BLaER1 treated with 17β-estradiol and CSF1 and Interleukin-3, amounts not matched to agents 10 nM and 100 nM (cell line): Measurements from ENCODE around the gene MSRB1.
A peak's percentile ranks its signal among the peaks of the same experiment; 100 is the strongest.

ENCODE experiments used
- H3K27ac ChIP-seq, 11 experiments: shearing (Covaris generic); formaldehyde crosslinking; 2 replicates each; pipeline ENCODE4 v1.8.1; 2022
- H3K27me3 ChIP-seq, 11 experiments: shearing (Covaris generic); formaldehyde crosslinking; 2 replicates each; pipeline ENCODE4 v1.8.1; 2022
- H3K36me3 ChIP-seq, 11 experiments: shearing (Covaris generic); formaldehyde crosslinking; 2 replicates each; pipeline ENCODE4 v1.8.1; 2022
- H3K4me1 ChIP-seq, 10 experiments: shearing (Covaris generic); formaldehyde crosslinking; 2 replicates each; pipeline ENCODE4 v1.8.1; 2022
- H3K4me2 ChIP-seq, 11 experiments: shearing (Covaris generic); formaldehyde crosslinking; 2 replicates each; pipeline ENCODE4 v1.8.1; 2022
- H3K4me3 ChIP-seq, 10 experiments: shearing (Covaris generic); formaldehyde crosslinking; 2 replicates each; pipeline ENCODE4 v1.8.1; 2022
- H3K9ac ChIP-seq, 11 experiments: shearing (Covaris generic); formaldehyde crosslinking; 2 replicates each; pipeline ENCODE4 v1.8.1; 2022
- H3K9me3 ChIP-seq, 11 experiments: shearing (Covaris generic); formaldehyde crosslinking; replicated peaks in 1 of 11; 2 replicates each; pipeline ENCODE4 v1.8.1; 2022
- H4K20me1 ChIP-seq, 11 experiments: shearing (Covaris generic); formaldehyde crosslinking; 2 replicates each; pipeline ENCODE4 v1.8.1; 2022
- Cebpa-rat ChIP-seq, 11 experiments: shearing (Covaris generic); IDR thresholded peaks; 2 replicates each; pipeline ENCODE4 v1.8.1; 2022

The MSRB1 gene

DNA sequence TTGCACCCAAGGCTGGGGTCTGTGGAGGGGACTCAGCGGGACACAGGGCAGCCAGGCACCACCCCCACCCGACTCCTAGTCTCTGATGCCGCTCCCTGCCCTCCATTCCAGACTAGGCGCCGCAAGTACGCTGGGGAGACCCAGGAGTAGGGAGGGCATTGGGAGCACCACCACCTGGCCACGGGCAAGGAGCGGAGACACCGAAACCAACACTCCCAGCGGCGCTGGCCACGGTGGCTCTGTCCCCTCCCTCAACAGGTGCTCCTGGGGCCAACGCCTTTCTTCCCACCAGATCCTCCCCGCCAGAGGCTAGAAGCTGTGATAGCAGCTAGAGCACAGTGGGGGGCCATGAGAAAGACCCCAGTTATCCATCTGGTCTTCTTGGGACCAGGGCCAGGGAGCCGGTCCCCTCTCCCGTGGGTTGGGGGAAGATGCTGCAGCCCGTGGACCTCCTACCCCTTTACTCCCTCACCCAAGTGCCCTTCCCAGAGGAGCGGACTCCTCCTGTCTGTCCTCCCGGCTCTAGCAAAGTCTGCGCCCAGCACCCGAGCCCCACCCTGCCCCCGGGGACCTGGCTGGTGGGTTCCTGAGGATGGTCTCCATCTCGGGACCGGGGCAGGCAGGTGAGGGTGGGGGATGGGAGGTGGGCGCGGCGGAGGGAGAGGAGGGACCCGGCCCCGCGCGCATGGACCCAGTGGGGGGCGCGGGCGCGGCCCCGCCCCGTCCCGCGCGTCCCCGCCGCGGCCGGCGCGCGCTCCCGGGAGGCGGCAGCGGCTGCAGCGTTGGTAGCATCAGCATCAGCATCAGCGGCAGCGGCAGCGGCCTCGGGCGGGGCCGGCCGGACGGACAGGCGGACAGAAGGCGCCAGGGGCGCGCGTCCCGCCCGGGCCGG lies 46.5 kb upstream of the MSRB1 start, which contains the start of gene SYNGR3:
SYNGR3 (plus strand) TSS at position 762 of the 892 bp plus-strand sequence. CDS start 133 bp downstream, outside the sequence.
- H3K36me3 ChIP-seq = peaks cover 16 to 23% (median 21%) of the 10 kb centered on the region in 11 experiments
- peak within 1 kb of the TSS; percentile 18 to 45 (median 26); a peak in 12 of 20 replicates for H3K4me3 ChIP-seq
- H3K4me2 ChIP-seq = peak within 1 kb of the TSS; percentile 61 to 83 (median 75)
- peaks cover 40 to 60% (median 54%) of the 10 kb centered on the region in 11 experiments for H3K27me3 ChIP-seq
- peaks cover 0 to 10% (median 0%) of the 10 kb centered on the region in 11 experiments; a peak in 8 of 22 replicates for H3K9me3 ChIP-seq
- no peak for TF ChIP-seq Cebpa-rat (IDR thresholded peaks at IDR 0.05)
- H3K27ac ChIP-seq = no peak within 1 kb of the TSS
- H3K9ac ChIP-seq = no peak within 1 kb of the TSS; a peak in 2 of 22 replicates
- H3K4me1 ChIP-seq = peaks cover 35 to 62% (median 51%) of the 10 kb centered on the region in 10 experiments
- H4K20me1 ChIP-seq = peaks cover 0 to 55% (median 18%) of the 10 kb centered on the region in 11 experiments; a peak in 15 of 22 replicates

DNA sequence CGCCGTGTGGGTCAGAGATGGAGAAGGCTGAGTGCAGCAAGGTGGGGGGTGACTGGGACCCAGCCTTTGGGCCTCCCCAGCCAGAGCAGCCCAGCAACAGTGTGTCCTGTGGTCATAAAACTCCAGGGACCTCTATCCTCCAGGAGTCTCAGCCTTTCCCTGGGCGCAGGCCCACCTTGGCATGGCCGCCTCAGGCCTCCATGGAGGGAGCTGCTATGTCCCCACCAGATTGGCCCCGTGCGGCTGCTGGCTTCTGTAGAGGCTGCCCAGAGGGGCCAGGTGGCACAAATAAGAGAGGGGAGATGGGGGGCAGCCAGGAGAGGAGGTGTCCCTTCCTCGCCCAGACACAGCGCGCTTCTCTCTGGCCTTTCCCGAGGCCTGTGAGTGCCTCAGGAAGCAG lies 44.2 kb upstream of the MSRB1 start:
- TF ChIP-seq Cebpa-rat (IDR thresholded peaks at IDR 0.05) = no peak
- Histone ChIP-seq H3K36me3 (peaks cover 16 to 23% (median 21%) of the 10 kb centered on the region in 11 experiments), H3K9ac (no peak overlapping the region; a peak in 1 of 22 replicates), H3K9me3 (peaks cover 0 to under 1% (median 0%) of the 10 kb centered on the region in 11 experiments; a peak in 2 of 22 replicates), H3K27ac (no peak overlapping the region), H3K4me3 (no peak overlapping the region), H4K20me1 (peaks cover 0 to 68% (median 32%) of the 10 kb centered on the region in 11 experiments; a peak in 17 of 22 replicates), H3K4me1 (peaks cover 35 to 50% (median 42%) of the 10 kb centered on the region in 10 experiments), H3K4me2 (no peak overlapping the region), H3K27me3 (peaks cover 51 to 71% (median 64%) of the 10 kb centered on the region in 11 experiments)

DNA sequence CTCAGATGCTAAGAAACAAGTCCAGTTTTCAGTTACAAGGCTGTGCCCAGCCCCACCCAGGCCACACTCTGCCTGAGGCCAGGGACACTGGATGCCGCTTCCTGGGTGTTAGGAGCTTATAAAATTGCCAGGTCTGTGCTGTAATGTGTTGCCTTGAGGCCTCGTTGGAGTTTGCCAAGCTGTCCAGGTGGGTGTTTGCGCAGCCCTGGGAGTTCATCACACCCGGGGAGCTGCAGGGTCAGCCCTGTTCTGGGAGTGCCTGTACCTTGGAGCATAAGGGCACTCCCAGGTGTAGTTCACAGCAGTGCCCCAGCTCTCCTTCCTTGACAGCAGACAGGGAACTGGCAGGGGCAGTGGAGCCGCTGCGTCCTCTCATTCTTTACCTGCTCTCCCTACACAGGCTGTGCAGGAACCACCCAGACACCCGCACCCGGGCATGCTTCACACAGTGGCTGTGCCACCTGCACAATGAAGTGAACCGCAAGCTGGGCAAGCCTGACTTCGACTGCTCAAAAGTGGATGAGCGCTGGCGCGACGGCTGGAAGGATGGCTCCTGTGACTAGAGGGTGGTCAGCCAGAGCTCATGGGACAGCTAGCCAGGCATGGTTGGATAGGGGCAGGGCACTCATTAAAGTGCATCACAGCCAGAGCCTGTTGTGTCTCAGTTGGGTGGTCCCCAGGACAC lies 42.6 kb upstream of the MSRB1 start:
- Histone ChIP-seq H3K4me1 (peaks cover 22 to 36% (median 29%) of the 10 kb centered on the region in 10 experiments), H3K36me3 (peaks cover 16 to 23% (median 21%) of the 10 kb centered on the region in 11 experiments), H3K27ac (no peak overlapping the region), H3K4me3 (peak overlapping the region; percentile 71 to 87 (median 81)), H3K4me2 (peak overlapping the region; percentile 96 to 99 (median 98)), H3K9ac (peak overlapping the region; percentile 84 to 94 (median 91); a peak in 20 of 22 replicates), H4K20me1 (peaks cover 0 to 73% (median 44%) of the 10 kb centered on the region in 11 experiments; a peak in 19 of 22 replicates), H3K9me3 (no peaks in the 10 kb centered on the region), H3K27me3 (peaks cover 53 to 72% (median 66%) of the 10 kb centered on the region in 11 experiments)
- no peak for TF ChIP-seq Cebpa-rat (IDR thresholded peaks at IDR 0.05)

DNA sequence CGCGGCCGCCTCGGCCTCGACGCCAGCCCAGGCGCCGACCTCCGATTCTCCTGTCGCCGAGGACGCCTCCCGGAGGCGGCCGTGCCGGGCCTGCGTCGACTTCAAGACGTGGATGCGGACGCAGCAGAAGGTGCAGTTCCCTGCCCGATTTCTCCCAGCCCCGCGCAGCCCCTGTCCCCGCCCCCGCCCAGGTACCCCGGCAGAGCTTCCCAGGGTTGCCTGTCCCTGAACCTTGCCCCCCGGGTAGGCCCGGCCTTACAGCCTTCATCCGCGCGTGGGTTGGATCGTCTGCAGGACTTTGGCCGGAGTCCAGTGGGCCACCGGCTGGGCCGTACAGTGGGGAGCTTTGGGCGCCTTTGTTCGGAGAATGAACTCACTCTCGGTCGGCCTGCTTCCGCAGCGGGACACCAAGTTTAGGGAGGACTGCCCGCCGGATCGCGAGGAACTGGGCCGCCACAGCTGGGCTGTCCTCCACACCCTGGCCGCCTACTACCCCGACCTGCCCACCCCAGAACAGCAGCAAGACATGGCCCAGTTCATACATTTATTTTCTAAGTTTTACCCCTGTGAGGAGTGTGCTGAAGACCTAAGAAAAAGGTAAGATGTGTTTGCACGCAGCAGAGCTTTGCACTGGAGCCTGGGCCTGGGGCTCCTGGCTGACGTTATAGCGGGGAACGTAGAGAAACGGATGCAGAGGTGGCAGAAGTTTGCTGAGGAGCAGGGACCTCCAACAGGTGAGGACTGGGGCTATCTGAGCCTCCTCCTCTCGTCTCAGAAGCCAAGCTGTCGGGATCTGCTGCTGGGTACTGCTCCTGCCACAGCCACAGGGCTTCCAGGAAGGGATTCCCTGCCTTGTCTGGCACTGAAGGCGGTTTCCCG lies 41.6 kb upstream of the MSRB1 start:
- H3K27me3 ChIP-seq = peaks cover 53 to 72% (median 66%) of the 10 kb centered on the region in 11 experiments
- H3K4me2 ChIP-seq = peak overlapping the region; percentile 96 to 99 (median 98)
- TF ChIP-seq Cebpa-rat (IDR thresholded peaks at IDR 0.05) = no peak
- H3K4me1 ChIP-seq = peaks cover 18 to 40% (median 26%) of the 10 kb centered on the region in 10 experiments
- no peaks in the 10 kb centered on the region for H3K9me3 ChIP-seq
- peaks cover 0 to 77% (median 52%) of the 10 kb centered on the region in 11 experiments; a peak in 19 of 22 replicates for H4K20me1 ChIP-seq
- peak overlapping the region; percentile 71 to 87 (median 81) for H3K4me3 ChIP-seq
- H3K9ac ChIP-seq = peak overlapping the region; percentile 84 to 94 (median 91)
- peaks cover 17 to 26% (median 21%) of the 10 kb centered on the region in 11 experiments for H3K36me3 ChIP-seq
- H3K27ac ChIP-seq = peak overlapping the region; percentile 72 to 90 (median 82)

DNA sequence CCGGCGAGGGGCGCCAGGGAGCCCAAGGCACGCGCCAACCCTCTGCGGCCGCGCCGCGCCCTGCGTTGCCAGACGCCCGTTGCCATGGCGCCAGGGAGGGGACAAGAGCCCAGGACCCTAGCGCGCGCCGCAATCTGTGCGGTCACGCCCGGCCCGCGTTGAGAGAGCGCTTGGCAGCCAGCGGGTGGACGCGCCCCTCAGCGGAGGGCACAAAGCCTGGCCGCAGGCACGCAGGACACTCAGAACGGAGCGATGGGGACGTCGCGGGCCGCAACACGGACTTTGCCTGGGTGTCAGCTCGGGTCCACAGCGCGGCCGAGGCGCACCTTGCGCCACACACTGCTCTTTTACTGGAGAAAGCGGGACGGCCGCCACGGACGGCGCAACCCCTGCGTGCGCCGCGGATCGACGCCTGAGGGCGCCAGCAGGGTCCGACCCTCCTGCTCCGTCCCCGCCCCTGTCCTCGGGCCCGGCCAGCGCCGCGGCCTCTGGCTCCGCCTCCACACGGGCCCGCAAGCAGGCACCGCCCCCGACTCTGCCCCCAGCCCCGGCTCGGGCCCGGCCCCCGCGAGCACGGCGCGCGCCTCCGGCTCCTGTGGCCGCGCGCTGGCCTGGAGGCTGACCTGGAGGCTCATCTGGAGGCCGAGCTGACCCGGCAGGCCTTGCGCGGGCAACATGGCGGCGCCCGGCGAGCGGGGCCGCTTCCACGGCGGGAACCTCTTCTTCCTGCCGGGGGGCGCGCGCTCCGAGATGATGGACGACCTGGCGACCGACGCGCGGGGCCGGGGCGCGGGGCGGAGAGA lies 40.7 kb upstream of the MSRB1 start, which contains the start of gene GFER:
GFER (plus strand) TSS at position 650 of the 803 bp plus-strand sequence; CDS start at position 676, 26 bp downstream.
- Histone ChIP-seq H3K36me3 (peaks cover 25 to 34% (median 28%) of the 10 kb centered on the region in 11 experiments), H4K20me1 (peaks cover 0 to 77% (median 57%) of the 10 kb centered on the region in 11 experiments; a peak in 19 of 22 replicates), H3K9me3 (no peaks in the 10 kb centered on the region), H3K4me1 (peaks cover 18 to 43% (median 27%) of the 10 kb centered on the region in 10 experiments), H3K4me3 (peak within 1 kb of the TSS; percentile 71 to 87 (median 81)), H3K27ac (peak within 1 kb of the TSS; percentile 72 to 90 (median 82)), H3K4me2 (peak within 1 kb of the TSS; percentile 96 to 99 (median 98)), H3K27me3 (peaks cover 53 to 72% (median 66%) of the 10 kb centered on the region in 11 experiments), H3K9ac (peak within 1 kb of the TSS; percentile 84 to 94 (median 91))
- TF ChIP-seq Cebpa-rat (IDR thresholded peaks at IDR 0.05) = no peak

DNA sequence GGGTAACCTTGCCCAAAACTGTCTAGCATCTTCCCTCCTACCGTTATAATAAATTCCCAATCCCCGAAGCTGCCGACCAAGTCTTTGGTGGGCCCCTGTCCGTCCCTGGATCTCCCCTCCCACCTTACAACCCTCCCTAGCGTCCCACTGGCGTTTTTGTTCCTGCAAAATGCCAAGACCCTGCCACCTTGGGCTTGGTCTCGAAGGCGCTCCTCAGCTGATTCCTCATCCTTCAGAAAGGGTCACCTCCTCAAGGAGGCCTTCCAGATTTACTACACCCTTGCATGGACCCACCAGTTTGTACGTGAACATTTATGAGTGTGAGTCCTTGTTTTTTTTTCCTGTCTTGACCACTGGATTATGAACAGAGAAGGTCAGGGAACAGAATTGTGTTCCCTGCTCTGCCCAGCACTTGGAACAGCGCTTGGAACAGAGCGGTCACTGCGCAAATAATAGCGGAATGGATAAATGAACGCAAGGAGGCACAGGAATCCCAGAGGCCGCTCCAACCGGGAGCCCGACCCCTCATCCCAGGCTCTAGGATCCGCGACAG lies 40.1 kb upstream of the MSRB1 start:
- H3K27me3 ChIP-seq = peaks cover 56 to 72% (median 66%) of the 10 kb centered on the region in 11 experiments
- peak overlapping the region; percentile 84 to 94 (median 91); a peak in 21 of 22 replicates for H3K9ac ChIP-seq
- H3K36me3 ChIP-seq = peaks cover 32 to 41% (median 35%) of the 10 kb centered on the region in 11 experiments
- H3K4me1 ChIP-seq = peaks cover 18 to 43% (median 27%) of the 10 kb centered on the region in 10 experiments
- no peak overlapping the region for H3K27ac ChIP-seq
- H4K20me1 ChIP-seq = peaks cover 0 to 81% (median 63%) of the 10 kb centered on the region in 11 experiments; a peak in 19 of 22 replicates
- H3K4me3 ChIP-seq = peak overlapping the region; percentile 71 to 87 (median 81)
- no peak for TF ChIP-seq Cebpa-rat (IDR thresholded peaks at IDR 0.05)
- no peaks in the 10 kb centered on the region for H3K9me3 ChIP-seq
- H3K4me2 ChIP-seq = peak overlapping the region; percentile 91 to 99 (median 97)

DNA sequence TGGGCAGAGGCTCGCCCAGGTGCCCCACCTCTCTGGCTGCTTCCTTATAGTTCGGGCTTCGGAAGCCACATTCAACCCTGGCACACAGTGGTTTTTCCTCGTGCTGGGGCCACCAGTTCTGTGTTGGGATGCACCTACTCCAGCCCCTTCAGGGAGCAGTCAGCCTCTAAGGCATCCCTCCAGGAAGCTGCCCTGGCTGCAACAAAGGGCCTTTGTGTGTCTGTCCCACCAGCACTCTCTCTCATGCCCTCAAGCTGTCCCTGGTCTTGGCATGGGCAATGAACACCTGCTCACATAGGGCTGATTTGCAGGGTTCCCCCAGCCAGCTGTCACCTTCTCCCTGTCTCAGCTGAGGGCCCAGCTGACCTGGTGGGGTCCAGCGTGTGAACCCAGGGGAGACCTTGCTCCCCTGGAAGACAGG lies 39.0 kb upstream of the MSRB1 start:
- H3K36me3 ChIP-seq = peaks cover 39 to 48% (median 43%) of the 10 kb centered on the region in 11 experiments
- no peak overlapping the region for H3K4me2 ChIP-seq
- H3K27ac ChIP-seq = no peak overlapping the region
- H4K20me1 ChIP-seq = peaks cover 0 to 85% (median 69%) of the 10 kb centered on the region in 11 experiments; a peak in 19 of 22 replicates
- no peak overlapping the region for H3K4me3 ChIP-seq
- no peak for TF ChIP-seq Cebpa-rat (IDR thresholded peaks at IDR 0.05)
- H3K9ac ChIP-seq = no peak overlapping the region
- H3K4me1 ChIP-seq = peaks cover 18 to 43% (median 27%) of the 10 kb centered on the region in 10 experiments
- H3K27me3 ChIP-seq = peaks cover 60 to 75% (median 68%) of the 10 kb centered on the region in 11 experiments
- no peaks in the 10 kb centered on the region for H3K9me3 ChIP-seq
